Pulmonary artery endothelial cell (primary cell): Measurements from ENCODE around the gene FBXW2. TPM values are rescaled to one million over a fixed set of nuclear protein-coding genes. Genes with fewer than 3 reads are reported as not detected.

Experiments
- DNase-seq: peaks from one replicate; pipeline ENCODE4 v3.0.0-alpha.2; 2011; ENCODE audit warnings: low read depth, low spot score
- total RNA-seq: library from RNA; depleted of rRNA; stranded (reverse); fragments of >200 nt; gene quantifications from 2 replicates; pipeline ENCODE4 v1.2.3, GENCODE V29; 2014

The FBXW2 gene
- total RNA-seq, 1 donor from 2014 or later: 39.1 TPM

DNA sequence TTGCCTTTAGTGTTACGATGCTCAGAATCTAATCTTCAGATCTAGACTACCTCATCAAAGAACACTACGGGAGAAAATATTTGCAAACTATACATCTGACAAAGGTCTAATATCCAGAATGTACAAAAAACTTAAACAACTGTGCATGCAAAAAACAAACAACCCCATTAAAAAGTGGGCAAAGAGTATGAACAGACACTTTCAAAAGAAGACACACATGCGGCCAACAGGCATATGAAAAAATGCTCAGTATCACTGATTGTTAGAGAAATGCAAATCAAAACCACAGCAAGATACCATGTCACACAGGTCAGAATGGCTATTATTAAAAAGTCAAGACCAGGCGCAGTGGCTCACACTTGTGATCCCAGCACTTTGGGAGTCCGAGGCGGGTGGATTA is 47.9 kb downstream of the FBXW2 start:
- DNase-seq: no peak

DNA sequence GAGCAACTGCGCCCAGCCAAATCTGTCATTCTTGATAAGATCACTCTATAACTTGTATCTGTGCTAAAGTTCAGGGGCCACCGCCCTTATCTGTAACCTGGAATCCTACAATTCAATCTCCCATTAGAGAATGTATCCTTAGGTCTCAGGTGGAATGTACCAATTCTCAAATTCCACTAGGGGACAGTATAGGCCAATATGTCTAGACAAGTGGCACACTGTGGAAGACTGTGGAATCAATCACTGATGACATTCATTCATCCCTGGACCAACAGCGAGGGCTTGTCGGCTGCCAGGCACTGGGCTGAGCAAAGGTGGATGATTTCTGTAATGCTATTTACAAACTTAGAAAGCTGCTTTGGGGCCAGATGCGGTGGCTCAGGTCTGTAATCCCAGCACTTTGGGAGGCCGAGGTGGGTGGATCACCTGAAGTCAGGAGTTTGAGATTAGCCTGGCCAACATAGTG is 50.2 kb downstream of the FBXW2 start:
- no peak for DNase-seq

DNA sequence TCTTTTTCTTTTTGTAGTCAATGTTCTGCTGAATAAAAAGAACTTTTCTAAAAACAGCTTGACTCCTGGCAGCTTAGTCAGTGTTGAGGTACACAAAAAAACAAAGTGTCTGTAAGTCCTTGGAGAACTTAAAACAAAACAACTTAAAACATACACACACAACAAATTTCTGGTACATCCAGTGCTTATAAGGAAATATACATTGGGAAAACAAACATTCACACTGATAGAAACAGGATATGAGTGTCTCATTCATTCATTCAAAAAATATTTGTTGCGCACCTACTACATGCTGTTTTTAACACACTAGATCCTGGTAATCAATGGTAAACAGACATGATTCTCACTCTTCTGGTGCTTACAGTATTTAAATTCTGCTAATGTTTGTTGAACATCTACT is 51.5 kb downstream of the FBXW2 start:
- no peak for DNase-seq

DNA sequence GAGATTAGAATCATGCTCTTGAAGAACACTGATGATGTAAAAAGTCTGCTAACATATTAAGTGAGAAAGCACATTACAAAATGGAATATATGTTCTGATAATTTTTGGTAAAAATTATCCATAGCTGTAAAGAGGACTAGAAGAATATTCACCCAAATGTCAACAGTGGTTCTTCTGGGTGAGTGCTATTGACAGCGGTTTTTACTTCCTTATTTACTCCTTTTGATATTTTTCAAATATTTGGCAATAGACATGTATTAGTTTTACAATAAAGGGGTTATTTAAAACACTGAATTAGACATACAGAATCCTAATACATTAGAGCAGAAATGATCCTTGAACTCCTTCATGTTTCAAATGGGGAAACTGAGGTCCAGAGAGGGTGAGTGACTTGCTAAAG is 52.0 kb downstream of the FBXW2 start:
- DNase-seq: no peak

DNA sequence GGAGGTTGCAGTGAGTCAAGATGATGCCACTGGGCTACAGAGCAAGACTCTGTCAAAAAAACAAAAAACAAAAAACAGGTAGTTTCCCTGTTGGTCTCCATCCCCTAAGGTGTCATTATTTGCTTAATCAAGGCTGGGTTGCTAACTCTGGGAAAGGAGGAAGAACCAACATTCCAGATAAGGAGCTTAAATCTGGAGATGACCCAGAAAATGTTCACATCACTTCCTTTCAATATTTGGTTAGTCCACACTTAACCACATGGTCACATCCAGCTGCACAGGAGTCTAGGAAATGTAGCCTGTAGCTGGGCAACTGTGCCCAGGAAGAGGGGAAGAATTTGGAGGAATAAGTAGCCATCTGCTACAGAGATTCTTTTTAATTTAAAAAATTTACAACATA is 53.1 kb downstream of the FBXW2 start:
- peak; percentile 48 for DNase-seq

DNA sequence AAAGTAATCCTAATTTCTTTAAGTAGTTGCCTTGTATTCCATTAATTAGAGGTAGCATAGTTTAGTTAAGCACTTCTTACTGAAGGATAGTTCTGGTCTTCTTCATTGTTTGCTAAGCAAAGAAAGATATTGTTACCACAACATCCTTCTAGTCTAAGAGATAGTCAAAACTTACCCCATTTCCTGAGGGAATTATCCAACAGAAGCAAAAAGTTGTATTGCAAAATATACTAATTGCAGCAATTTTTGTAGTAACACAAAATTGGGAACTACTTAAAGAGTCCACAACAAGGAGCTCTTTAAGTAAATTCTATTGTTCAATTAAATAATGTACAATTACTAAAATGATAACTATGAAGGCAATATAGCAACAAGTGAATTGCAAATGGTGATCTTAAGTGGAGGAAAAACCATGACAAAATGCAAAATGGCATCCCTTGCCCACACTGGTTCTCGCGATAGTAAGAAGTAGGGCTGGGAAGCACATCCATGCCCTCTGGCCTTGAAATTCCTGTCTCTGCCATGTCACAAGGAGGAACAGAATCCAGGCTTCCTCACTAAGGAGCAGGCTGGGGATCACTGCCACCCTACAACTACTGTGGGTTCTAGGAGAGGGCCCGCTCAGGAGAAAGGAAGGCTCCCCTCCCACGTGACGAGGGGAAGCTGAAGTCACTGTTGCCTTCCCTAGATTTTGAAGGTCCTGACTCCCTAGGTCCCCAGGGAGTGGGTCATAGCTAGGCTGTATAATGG is 55.6 kb downstream of the FBXW2 start:
- no peak for DNase-seq

DNA sequence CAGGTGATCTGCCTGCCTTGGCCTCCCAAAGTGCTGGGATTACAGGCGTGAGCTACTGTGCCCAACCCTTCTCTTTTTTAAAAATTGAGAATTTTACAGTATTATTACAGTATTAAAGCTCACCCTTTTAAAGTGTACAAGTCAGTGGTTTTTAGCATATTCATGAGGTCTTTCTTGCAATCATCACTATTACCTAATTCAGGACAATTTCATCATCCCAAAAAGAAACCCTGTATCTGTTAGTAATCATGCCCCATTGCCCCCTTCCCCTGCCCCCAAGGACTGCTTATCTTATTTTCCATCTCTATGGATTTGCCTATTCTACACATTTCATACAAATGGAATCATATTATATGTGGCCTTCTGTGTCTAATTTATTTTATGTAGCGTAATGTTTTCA is 56.3 kb downstream of the FBXW2 start:
- no peak for DNase-seq

DNA sequence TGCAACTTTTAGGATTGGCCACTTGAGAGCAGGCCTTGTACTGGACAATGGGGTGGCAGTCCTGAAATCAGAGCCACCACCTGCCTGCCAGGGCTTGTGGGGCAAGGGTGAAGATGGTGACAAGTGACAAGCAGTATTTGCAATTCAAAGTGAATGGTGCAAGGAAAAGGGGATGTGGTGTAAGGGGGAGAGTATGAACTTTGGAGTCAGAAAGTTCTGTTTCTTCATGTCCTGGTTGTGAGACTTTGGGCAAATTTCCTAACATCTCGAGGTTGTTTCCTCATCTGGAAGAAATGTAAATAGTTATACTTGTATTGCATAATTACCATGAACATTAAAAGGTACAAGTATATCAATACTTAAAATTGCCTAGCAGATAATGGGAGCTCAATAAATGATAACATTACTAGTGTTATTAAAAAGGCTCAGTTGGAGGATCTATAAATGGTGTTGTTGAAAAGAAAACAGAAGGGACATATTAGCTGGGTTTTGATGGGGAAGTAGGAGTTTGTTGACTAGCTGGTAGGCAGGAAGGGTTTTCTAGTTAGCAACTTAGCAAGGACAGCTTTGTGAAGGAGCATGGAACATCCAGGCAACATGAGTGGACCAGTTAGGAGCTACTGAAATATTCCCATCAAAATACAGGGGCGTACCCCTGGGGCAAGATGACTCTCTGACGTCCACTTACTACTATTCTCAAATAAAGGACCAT is 57.6 kb downstream of the FBXW2 start:
- DNase-seq: no peak

DNA sequence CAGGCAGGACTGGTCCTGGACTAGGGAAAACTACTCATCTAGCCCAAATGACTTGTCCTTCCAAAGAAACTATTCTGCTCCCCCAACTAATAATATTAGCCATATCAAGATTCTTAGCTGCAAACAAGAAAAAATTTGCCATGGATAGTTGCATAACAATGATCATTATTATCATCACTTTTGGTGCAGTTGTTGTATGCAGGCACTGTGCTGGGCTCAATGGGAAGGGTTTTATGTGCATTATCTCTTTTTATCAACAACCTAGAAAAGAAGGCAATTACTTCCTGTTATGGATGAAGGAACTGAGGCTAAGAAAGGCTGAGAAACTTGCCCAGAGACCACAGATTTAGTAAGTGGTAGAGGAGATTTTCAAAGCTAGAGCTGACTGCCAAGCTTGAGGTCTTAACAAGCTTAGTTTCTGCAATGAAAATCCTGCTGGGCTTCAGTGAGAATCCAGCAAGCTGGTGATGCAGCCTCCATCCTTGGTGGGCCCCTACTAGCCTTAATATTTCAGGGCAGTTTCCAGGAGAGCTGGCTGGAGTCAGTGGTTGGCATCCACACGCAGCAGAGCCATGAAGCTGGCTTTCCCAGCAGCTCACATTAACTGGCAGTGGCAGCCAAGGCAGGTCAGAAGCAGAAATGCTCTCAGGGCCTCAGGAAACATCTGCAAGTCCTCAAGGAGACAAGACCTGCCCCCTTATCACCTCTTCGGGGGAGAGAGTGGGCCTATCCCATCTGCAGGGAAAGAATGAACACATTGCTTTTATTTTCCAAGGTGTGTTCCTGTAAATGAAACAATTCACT is 58.4 kb downstream of the FBXW2 start:
- peak; percentile 48 for DNase-seq

DNA sequence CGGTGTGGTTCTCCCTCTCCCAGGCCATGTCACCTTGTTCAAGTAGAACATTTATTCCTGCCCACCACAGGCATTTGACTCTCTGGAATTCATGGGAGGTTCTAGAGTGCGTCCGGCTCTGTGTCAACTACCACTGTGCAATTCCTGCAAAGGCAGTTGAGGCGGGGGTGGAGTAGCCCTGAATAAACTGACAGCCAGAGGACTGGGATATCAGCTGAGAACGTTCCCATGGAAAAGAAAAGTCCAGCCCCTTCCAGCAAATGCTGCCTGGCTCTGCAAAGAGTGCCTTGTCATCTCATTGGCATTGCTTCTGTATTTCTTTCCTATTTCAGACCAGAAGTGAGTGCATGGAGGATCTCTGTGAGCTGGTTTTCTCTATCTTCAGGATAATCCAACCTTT is 60.0 kb downstream of the FBXW2 start:
- DNase-seq: no peak

DNA sequence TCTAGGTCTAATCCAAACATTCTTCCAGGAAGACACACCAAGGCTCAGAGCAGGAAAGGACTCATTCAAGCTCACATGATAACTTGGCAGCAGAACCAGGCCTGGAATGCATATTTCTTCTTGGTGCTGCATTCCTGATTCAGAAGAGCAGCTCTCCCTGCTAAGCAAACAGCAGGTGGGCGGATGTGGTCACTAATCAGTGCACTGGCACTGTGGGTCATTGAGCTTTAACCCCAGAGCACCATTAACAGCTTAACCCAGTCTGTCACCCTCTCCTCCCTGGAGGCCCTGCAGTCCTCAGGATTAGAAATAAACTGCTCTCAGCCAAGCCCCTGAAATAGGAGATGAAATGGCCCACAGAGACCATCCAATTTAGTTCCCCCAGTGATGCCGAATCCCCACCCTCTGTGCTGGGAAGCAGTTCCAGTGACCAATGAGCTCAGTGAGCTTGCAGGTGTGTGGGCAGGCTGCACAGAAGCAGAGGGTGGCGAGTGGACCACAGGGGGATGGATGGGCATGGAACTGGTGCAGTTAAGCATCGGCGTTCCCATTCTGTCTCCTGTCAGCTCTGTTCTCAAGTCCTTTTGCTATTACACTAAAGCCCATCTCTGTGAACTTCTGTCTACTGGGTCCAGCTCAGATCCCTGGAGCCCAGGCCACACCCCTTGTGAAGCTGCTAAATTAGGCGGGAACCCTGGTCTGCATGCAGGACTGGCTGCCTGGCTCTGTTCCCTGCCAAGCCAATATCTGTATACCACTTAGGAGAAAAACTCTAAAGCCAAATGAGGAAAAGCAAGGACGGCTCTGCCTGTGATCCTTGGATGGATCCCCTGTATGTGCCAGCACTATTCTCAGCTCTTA is 62.3 kb downstream of the FBXW2 start:
- peak; percentile 94 for DNase-seq

DNA sequence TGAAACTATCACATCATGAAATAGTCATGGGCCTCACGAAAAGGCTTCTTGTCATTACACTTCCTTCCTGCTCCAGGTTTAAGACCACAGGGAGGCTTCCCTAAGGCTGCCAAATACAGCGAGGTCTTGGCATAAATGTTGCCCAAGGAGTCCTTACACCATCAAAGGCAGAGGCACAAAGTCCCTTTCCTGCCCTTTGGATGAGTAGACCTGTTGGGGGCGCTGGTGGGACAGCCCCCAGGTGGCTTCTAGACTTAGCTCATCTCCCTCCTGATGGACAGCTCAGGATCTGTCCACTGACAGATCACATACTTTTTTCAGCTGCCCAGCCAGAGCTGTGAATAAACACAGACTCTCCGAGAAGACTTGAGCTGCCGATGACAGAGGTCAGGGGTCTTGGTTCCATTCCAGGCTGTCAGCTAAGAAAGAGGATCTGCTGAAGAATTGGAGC is 63.4 kb downstream of the FBXW2 start:
- DNase-seq: no peak

DNA sequence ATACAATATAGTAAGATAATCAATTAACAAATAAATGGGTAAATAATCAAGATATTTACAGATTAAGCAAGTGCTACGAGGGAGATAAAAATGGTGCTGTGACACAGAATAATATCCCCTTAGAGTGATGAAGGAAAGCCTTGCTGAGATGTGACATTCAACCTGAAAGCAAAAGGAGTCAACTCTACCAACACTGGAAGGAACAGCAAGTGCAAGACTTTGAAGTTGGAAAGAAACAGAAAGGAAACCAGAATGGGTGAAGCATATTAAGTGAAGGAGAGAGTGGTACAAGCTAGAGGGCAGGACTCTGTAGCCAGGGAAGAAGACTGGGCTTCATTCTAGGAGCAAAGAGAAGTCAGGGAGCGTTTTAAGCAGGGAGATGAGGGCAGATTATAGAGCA is 66.7 kb downstream of the FBXW2 start:
- DNase-seq: no peak

DNA sequence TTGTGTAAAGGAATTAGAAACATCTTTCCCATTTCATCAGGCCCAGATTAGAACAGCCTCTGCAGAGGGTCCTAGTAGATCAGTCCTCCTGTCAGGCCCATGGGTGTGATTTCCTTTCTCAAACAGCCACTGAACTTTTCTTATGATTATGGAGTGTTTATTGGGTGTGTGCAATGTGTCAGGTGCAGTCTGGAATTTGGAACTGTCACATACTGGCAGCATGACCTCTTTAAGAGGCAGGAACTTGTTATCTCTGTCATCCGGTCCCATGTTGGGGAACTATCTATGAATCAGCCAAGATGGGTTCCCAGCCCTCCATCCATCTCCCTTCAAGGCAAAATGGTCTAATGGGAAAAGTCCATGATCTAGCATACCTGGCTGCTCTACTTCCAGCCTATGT is 67.3 kb downstream of the FBXW2 start:
- DNase-seq: no peak

DNA sequence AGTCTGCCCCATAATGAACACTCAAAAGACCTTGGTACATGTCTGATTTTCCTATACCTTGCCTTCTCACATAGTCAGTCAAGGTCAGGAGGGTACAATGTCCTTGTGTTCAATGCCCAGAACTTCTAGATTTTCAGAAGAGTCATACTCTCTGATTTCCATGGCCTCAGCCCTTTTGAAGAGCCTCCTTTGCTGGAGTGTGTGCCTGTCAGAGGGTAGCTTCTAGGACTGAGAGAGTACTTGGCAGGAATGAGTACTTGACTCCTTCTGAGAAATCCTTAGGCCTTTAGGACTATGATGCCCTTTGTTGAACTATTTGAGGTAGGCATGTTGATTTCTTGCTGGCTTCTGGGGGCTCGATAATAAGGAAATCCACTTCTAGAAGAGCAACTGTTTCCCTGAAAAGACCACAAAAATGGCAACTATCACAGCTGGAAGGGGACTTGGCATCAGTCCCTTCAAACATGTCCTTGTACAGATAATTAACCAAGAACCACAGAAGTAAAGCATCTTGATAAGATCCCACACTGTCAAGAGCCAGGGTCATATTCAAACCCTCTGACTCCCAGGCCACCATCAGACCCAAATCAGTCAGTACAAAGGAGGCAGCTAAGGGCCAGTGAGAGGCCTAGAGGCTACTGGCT is 68.3 kb downstream of the FBXW2 start:
- no peak for DNase-seq

DNA sequence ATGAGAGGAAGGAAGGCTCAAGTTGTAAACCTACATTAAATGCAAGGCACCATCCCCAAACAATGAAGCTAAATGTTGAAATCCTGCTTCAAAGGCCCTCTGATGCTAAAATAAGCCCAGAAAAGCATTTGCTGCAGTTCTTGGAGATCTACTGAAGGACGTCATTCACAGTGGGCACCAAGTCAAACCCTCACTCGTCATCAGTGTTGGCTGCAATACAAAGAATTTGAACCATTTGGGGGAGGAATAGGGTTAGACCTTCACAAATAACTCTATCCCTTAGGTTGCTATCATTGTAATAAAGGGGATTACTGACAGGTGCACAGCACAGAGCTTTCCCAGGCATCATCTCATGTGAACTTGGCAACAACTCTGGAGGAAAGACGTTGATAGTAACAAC is 69.7 kb downstream of the FBXW2 start:
- DNase-seq: no peak

DNA sequence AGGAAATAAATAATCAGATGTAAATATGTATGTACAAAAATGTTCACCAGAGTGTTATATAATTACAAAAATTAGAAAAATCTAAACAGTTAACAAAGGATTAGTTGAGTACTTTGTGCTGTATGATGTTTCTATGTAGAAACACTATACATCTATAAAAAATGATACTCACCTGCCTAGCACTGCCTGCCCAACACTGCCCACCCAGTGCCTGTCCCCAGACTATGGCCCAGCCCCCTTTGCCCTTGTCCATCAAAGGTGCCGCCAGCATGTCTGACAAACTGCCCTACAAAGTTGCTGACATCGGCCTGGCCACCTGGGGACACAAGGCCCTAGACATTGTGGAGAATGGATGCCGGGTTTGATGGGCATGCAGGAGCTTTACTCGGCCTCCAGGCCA is 72.8 kb downstream of the FBXW2 start:
- no peak for DNase-seq

DNA sequence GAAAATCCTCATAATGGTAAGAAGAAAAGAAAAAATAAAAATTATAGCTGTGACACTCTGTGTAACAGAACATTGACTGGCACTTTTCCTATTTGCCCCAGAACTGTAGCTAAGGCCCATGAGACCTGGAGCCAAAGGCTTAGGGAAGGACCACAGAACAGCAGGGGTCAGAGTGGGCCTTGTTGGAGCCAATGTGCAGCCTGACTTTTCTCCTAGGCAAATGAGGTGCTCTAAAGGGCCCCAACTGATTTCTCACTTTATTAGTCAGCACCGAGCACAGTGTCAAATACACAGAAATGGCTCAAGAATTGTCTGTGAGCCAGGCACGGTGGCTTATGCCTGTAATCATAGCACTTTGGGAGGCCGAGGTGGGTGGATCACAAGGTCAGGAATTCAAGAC is 74.9 kb downstream of the FBXW2 start:
- no peak for DNase-seq

DNA sequence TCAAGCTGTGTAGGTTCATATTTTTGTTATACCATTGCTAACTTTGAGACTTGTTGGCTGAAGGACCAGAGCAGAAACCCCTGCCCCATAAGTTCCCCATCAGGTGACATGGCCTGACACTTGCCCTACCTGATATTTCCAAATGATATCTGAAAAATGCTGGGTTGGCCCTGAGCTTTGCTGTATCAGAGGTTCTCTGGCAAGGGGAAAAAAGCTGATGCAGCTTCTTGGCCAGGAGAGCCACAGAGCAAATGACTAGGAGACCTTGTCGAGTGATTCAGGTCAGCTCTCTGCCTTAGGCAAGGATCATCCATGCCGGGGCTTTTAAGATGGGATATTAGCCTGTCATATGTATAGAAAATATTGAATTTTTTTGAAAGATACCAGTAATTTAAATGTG is 76.0 kb downstream of the FBXW2 start:
- no peak for DNase-seq

DNA sequence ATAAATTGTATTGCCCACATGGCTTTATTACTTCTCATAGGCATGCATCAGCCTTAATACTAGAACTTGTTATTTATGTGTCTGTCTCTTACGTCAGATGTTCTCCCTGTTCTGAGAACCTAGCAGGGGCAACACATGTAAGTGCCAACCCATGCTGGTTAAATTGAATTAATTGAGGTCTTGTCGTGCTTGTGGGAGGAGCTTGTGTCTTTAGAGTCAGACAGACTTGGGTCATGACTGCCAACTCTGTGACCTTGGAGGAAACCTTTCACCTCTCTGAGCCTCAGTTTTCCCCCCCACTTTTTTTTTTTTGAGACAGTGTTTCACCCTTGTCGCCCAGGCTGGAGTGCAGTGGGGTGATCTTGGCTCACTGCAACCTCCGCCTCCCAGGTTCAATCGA is 76.7 kb downstream of the FBXW2 start:
- no peak for DNase-seq
